GM12872 (cell line): ENCODE measurements around the gene IFNLR1.

Experiments
- CTCF ChIP-seq: IDR thresholded peaks from 3 replicates; pipeline ENCODE4 v1.5.1; 2011; ENCODE audit warnings: low read depth, mild to moderate bottlenecking, low read length, moderate library complexity; ENCODE audit not compliant: insufficient read depth

The IFNLR1 gene

GRCh38 chr1:24155011-24155782 is 31.9 kb downstream of the IFNLR1 start:
- peak; percentile 52 for TF ChIP-seq CTCF

- TF ChIP-seq CTCF, result no peak
Measured at GRCh38 chr1:24154215-24154614, 32.9 kb downstream of the IFNLR1 start.

GRCh38 chr1:24152631-24153494 is 34.2 kb downstream of the IFNLR1 start:
- TF ChIP-seq CTCF, result no peak

GRCh38 chr1:24151175-24151533 is 35.9 kb downstream of the IFNLR1 start:
- TF ChIP-seq CTCF, result no peak

GRCh38 chr1:24150234-24151174 is 36.6 kb downstream of the IFNLR1 start:
- peak; percentile 82 for TF ChIP-seq CTCF

GRCh38 chr1:24149866-24150233 is 37.2 kb downstream of the IFNLR1 start:
- no peak for TF ChIP-seq CTCF

- no peak for TF ChIP-seq CTCF
Measured at GRCh38 chr1:24147816-24148215, 39.3 kb downstream of the IFNLR1 start.
